ENCODE measurements around the gene PXDN. TPM values are rescaled to one million over a fixed set of nuclear protein-coding genes. Genes with fewer than 3 reads are reported as not detected.

PXDN gene
- total and polyA plus RNA-seq, 10 of the 15 experiments (the other 5 are each of a cell fraction or from before 2014, with no cell fraction given): 0.12 to 0.69 (median 0.23) TPM; not detected in 5

GRCh38 chr2:1609040-1609439 is 135.3 kb downstream of the PXDN start:
- intact Hi-C loops (cut with micrococcal nuclease; ENCODE audit: unreplicated experiment) (no loop called here), in situ Hi-C loops (cut with MboI) (no loop called here)
- DNase-seq (ENCODE audit: low read depth, low spot score) (no peak), FAIRE-seq (no peak), ATAC-seq (no peak)
- no peak overlapping the region for H3K4me3 ChIP-seq
- no peak overlapping the region for H3K9ac ChIP-seq (ENCODE audit: control insufficient read depth, insufficient read depth, low read length)
- ChIA-PET RAD21 (ENCODE audit: unreplicated experiment) (no interaction called here), SMC1A (ENCODE audit: uncharacterized antibody, unreplicated experiment) (no interaction called here), CTCF (no interaction called here), POLR2A (no interaction called here)
- BruUV-seq (replicated peaks): no TSS peak
- TF ChIP-seq WRNIP1 (IDR thresholded peaks at IDR 0.05; ENCODE audit: borderline replicate concordance, low read depth, low read length) (no peak), E4F1 (IDR thresholded peaks at IDR 0.05; ENCODE audit: borderline replicate concordance, partially characterized antibody) (no peak)
- H3K4me2 ChIP-seq (ENCODE audit: control insufficient read depth, insufficient read depth): no peak overlapping the region
- no peak overlapping the region for H2AFZ ChIP-seq (ENCODE audit: control insufficient read depth, low read depth, low read length)
- no peaks in the 10 kb centered on the region for H4K20me1 ChIP-seq (ENCODE audit: control insufficient read depth, insufficient read depth)
- H3K9me3 ChIP-seq (replicated peaks; ENCODE audit: control insufficient read depth, insufficient read depth, low read length): no peaks in the 10 kb centered on the region
- H3K36me3 ChIP-seq (ENCODE audit: control insufficient read depth in 2 of 2, insufficient read depth in 2 of 2, low read length in 1 of 2): no peaks in the 10 kb centered on the region
- no peaks in the 10 kb centered on the region for H3K27me3 ChIP-seq (replicated peaks in 1 of 2; ENCODE audit: control insufficient read depth in 2 of 2, insufficient read depth in 2 of 2, low read length in 1 of 2)
- 12% methylated on average over 3 of the region's 3 CpGs for WGBS (ENCODE audit: insufficient coverage, insufficient replicate concordance, low lambda C conversion rate, missing lambda C conversion rate)
- no peaks in the 10 kb centered on the region for H3K79me2 ChIP-seq (ENCODE audit: control insufficient read depth, insufficient read depth, low read length)
- H3K4me1 ChIP-seq (ENCODE audit: control insufficient read depth, insufficient read depth, low read length): no peaks in the 10 kb centered on the region
- H3K27ac ChIP-seq (ENCODE audit: control insufficient read depth, insufficient read depth): no peak overlapping the region

- Histone ChIP-seq H4K20me1 (ENCODE audit: control insufficient read depth, insufficient read depth) (no peaks in the 10 kb centered on the region), H3K27me3 (replicated peaks in 1 of 2; ENCODE audit: control insufficient read depth in 2 of 2, insufficient read depth in 2 of 2, low read length in 1 of 2) (no peaks in the 10 kb centered on the region), H2AFZ (ENCODE audit: control insufficient read depth, low read depth, low read length) (no peak overlapping the region), H3K27ac (ENCODE audit: control insufficient read depth, insufficient read depth) (no peak overlapping the region), H3K9me3 (replicated peaks; ENCODE audit: control insufficient read depth, insufficient read depth, low read length) (no peaks in the 10 kb centered on the region; the same call in 2 of the 3 replicates), H3K4me1 (ENCODE audit: control insufficient read depth, insufficient read depth, low read length) (no peaks in the 10 kb centered on the region), H3K36me3 (ENCODE audit: control insufficient read depth in 2 of 2, insufficient read depth in 2 of 2, low read length in 1 of 2) (no peaks in the 10 kb centered on the region), H3K79me2 (ENCODE audit: control insufficient read depth, insufficient read depth, low read length) (no peaks in the 10 kb centered on the region), H3K4me3 (no peak overlapping the region), H3K9ac (ENCODE audit: control insufficient read depth, insufficient read depth, low read length) (no peak overlapping the region), H3K4me2 (ENCODE audit: control insufficient read depth, insufficient read depth) (no peak overlapping the region)
- no TSS peak for BruUV-seq (replicated peaks)
- DNase-seq (ENCODE audit: low read depth, low spot score) (no peak), ATAC-seq (no peak), FAIRE-seq (no peak)
- in situ Hi-C loops (cut with MboI) (no loop called here), intact Hi-C loops (cut with micrococcal nuclease; ENCODE audit: unreplicated experiment) (no loop called here)
- no peak for TF ChIP-seq HDGF (IDR thresholded peaks at IDR 0.05)
- TF ChIP-seq POLR2AphosphoS5 (IDR thresholded peaks at IDR 0.05; ENCODE audit: low read length): no peak
- no peak for TF ChIP-seq BCL3 (IDR thresholded peaks at IDR 0.05; ENCODE audit: borderline replicate concordance, insufficient read depth, low read depth, low read length, poor library complexity, severe bottlenecking)
- no peak for TF ChIP-seq PML (IDR thresholded peaks at IDR 0.05; ENCODE audit: low read length)
- TF ChIP-seq RFX5 (IDR thresholded peaks at IDR 0.05; ENCODE audit: low read depth, low read length): no peak
- POLR2A ChIA-PET: no interaction called here
- RAD21 ChIA-PET (ENCODE audit: unreplicated experiment): no interaction called here
- SMC1A ChIA-PET (ENCODE audit: uncharacterized antibody, unreplicated experiment): no interaction called here
- CTCF ChIA-PET: no interaction called here
- WGBS (ENCODE audit: insufficient coverage, insufficient replicate concordance, low lambda C conversion rate, missing lambda C conversion rate): 31% methylated on average over 11 of the region's 11 CpGs
Observed at GRCh38 chr2:1607971-1608688, 136.2 kb downstream of the PXDN start.

Measured in GM12878 (cell line).